ENCODE data around the gene C21orf58.

C21orf58 gene

GRCh38 chr21:46352913-46353312 is 29.2 kb upstream of the C21orf58 start:
- DNase-seq (ENCODE audit: low spot score) = no peak

GRCh38 chr21:46352164-46352515 is 28.5 kb upstream of the C21orf58 start:
- no peak for DNase-seq (ENCODE audit: low spot score)

- DNase-seq (ENCODE audit: low spot score) = no peak
These were observed 27.9 kb upstream of the C21orf58 start for GRCh38 chr21:46351476-46352163.

- no peak for DNase-seq (ENCODE audit: low spot score)
These were observed 27.3 kb upstream of the C21orf58 start for GRCh38 chr21:46350981-46351380.

GRCh38 chr21:46350571-46350970 is 26.9 kb upstream of the C21orf58 start:
- no peak for DNase-seq (ENCODE audit: low spot score)

GRCh38 chr21:46349134-46349760 is 25.6 kb upstream of the C21orf58 start:
- no peak for DNase-seq (ENCODE audit: low spot score)

- DNase-seq (ENCODE audit: low spot score) = no peak
These were observed 24.2 kb upstream of the C21orf58 start for GRCh38 chr21:46347791-46348381.

- DNase-seq (ENCODE audit: low spot score) = no peak
These were observed 23.5 kb upstream of the C21orf58 start for GRCh38 chr21:46347203-46347550.

- no peak for DNase-seq (ENCODE audit: low spot score)
These were observed 22.9 kb upstream of the C21orf58 start for GRCh38 chr21:46346296-46347202.

- no peak for DNase-seq (ENCODE audit: low spot score)
These were observed 22.2 kb upstream of the C21orf58 start for GRCh38 chr21:46345861-46346260.

- DNase-seq (ENCODE audit: low spot score) = no peak
These were observed 20.7 kb upstream of the C21orf58 start for GRCh38 chr21:46344219-46344915.

GRCh38 chr21:46340998-46341397 is 17.3 kb upstream of the C21orf58 start:
- DNase-seq (ENCODE audit: low spot score) = no peak

- no peak for DNase-seq (ENCODE audit: low spot score)
These were observed 12.9 kb upstream of the C21orf58 start for GRCh38 chr21:46336603-46337002.

GRCh38 chr21:46334351-46335140 is 10.9 kb upstream of the C21orf58 start:
- DNase-seq (ENCODE audit: low spot score) = no peak

- no peak for DNase-seq (ENCODE audit: low spot score)
These were observed 6.1 kb upstream of the C21orf58 start for GRCh38 chr21:46329796-46330195.

- DNase-seq (ENCODE audit: low spot score) = no peak
These were observed 4.5 kb upstream of the C21orf58 start for GRCh38 chr21:46328151-46328550.

GRCh38 chr21:46327711-46328110 is 4.0 kb upstream of the C21orf58 start:
- no peak for DNase-seq (ENCODE audit: low spot score)

- no peak for DNase-seq (ENCODE audit: low spot score)
These were observed 2.5 kb upstream of the C21orf58 start for GRCh38 chr21:46326110-46326703.

- peak; percentile 17 for DNase-seq (ENCODE audit: low spot score)
These were observed 1.6 kb upstream of the C21orf58 start for GRCh38 chr21:46325073-46325912.

Data from CD4-positive, alpha-beta T cell treated with Interleukin-6 at 100 ng/mL for 8 hours (primary cell).